GM18502 (cell line): ENCODE data around the gene RADIL.
"Not testable (repeated sequence)": the region's sequence is repeated elsewhere in the genome, so short reads cannot be mapped to it uniquely, and the experiment has no call there.

ENCODE experiments used
- ATAC-seq: cut with Tn5 transposase; IDR thresholded peaks from one replicate; pipeline ENCODE4 v1.9.1; 2021; ENCODE audit warnings: mild to moderate bottlenecking; ENCODE audit not compliant: unreplicated experiment, poor library complexity

RADIL gene

DNA sequence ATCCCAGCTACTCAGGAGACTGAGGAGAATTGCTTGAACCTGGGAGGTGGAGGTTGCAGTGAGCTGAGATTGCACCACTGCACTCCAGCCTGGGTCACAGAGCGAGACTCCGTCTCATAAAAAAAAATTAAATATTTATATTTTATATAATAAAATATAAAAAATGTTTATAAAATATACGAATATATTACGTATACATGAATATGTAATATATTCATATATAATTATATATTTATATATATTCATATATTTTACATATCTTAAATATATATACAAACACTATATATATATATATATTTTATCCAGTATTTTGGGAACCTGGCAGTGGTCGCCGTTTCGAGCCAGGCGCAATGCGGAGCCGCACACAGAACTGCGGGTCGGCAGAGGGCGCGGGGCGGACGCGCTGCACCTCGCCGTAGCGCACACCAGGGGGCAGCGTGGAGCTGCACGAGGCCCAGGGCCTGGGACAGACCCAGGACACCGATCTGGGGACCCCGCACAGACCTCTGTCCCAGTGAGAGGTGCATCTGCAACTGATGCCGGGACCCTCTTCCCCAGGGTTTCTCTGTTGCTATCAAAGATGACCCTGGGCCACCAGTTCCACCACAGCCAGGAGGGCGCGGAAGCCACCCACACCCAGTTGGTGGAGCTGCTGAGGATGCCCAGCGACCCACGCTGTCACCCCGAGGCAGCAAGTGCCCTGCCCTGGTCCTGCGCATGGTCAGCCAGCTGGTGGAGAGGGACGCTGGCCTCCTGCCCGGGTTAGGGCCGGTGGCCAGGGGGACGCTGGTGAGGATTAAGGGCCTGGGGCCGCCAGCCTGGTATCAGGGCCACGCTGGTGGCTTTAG lies 85.4 kb downstream of the RADIL start:
- peak; percentile 76 for ATAC-seq

DNA sequence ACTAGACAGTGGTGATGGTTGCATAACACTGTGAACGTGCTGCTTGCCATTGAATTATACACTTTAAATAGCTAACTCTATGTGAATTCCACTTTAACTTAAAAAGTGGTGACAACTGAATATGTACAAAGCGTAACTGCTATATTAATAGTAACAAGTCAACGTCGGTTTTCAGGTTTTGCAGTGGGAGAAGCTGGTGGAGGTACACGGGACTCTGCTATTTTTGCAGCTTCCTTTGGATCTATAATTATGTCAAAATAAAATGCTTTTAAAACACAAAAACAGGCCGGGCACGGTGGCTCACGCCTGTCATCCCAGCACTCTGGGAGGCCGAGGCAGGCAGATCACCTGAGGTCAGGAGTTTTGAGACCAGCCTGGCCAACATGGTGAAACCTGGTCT lies 87.1 kb downstream of the RADIL start:
- no peak for ATAC-seq

DNA sequence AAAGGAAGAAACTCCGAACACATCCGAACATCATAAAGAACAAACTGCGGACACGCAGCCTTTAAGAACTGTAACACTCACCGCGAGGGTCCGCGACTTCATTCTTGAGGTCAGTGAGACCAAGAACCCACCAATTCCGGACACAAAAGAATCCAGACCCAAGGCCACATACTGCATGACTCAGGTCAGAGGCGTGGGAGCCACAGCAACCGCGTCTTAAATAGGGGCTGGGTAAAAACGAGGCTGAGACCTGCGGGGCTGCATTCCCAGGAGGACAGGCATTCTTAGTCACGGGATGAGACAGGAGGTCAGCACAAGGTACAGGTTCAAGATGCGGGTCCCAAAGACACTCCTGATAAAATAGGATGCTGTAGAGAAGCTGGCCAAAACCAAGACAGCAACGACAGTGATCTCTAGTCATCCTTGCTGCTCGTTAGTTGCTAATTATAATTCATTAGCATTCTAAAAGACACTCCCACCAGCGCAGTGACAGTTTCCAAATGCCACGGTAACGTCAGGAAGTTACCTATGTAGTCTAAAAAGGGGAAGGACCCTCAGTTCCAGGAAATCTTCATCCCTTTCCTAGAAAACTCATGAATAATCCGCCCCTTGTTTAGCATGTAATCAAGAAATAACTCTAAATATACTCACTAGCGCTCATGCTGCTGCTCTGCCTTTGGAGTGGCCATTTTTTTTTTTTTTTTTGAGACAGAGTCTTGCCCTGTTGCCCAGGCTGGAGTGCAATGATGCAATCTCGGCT lies 88.7 kb downstream of the RADIL start:
- ATAC-seq = no peak

DNA sequence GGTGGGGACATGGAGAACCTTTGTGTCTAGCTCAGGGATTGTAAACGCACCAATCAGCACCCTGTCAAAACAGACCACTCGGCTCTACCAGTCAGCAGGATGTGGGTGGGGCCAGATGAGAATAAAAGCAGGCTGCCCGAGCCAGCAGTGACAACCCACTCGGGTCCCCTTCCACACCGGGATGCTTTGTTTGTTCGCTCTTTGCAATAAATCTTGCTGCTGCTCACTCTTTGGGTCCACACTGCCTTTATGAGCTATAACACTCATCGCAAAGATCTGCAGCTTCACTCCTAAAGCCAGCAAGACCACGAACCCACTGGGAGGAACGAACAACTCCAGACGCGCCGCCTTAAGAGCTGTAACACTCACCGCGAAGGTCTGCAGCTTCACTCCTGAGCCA lies 89.3 kb downstream of the RADIL start:
- not testable (repeated sequence) for ATAC-seq

DNA sequence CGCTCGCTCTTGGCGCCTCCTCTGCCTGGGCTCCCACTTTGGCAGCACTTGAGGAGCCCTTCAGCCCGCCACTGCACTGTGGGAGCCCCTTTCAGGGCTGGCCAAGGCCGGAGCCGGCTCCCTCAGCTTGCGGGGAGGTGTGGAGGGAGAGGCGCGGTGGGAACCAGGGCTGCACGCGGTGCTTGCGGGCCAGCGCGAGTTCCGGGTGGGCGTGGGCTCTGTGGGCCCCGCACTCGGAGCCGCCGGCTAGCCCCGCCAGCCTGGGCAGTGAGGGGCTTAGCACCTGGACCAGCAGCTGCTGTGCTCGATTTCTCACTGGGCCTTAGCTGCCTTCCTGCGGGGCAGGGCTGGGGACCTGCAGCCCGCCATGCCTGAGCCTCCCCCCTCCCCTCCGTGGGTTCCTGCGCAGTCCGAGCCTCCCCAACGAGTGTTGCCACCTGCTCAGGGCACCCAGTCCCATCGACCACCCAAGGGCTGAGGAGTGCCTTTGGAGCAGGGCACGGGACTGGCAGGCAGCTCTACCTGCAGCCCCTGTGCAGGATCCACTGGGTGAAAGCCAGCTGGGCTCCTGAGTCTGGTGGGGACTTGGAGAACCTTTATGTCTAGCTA lies 90.0 kb downstream of the RADIL start:
- not testable (repeated sequence) for ATAC-seq

DNA sequence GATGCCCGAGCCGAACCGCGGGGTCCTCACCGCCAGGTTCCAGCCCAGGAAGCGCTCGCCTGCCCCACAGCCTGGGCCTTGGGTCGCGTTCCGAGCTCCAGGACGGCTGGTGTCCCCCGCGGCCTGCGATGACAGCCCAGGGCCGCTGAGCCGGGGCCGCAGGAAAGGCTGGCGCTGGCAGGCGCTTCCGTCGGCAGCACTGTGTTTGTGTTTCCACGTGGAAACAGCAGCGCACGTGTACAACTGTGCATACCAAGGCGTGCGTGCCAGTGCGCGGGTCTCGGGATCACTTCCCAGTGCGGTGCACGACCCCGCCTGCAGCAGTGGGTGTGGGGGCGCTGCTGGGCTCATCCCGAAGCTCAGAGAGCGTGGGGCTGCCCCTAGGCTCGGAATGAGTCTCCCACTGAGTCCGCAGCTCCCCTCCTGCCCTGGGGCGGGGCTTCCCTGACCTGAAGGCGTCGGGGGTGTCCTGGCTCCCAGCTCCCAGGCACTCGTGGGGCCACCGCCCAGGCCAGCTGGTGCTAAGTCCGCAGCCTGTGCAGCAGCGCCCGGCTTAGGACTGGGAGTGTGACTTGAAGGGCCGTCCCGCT lies 90.9 kb downstream of the RADIL start:
- ATAC-seq = no peak

DNA sequence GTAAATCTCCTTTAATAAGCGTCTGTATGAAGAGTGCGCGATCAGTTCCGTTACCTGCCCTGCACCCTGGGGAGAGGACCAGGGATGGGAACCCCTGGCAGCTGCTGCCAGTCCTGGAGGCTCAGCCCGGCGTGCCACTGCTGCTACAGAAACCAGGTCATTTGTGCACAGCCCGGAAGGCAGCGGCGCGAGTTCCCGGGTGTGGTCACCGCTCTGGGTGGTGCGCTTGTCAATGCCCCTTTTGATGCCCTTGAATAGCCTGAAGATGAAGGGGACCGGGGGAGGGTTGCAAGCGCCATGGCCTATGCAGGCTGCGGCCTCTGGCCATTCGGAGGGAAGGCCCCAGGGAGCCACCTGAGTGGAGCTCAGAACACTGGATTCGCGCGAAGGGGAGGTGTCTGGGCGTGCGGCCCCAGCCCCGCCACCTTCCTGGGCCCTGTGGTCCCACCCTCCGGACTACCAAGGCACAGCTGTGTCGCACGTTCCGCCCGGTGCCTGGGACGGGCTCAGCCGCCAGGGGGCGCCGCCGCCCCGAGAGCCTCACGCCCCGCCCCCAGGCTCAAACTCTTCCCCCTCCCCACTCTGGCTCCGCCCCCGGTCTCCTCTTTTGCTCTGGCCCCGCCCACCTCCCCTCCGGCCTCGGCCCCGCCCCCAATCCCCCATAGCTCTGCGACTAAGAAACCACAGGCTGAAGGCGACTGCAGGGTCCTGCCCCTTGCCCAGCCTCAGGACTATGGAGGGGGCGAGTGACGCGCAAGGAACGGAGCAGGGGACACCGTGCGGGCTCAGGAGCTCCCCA lies 91.6 kb downstream of the RADIL start:
- ATAC-seq = no peak

DNA sequence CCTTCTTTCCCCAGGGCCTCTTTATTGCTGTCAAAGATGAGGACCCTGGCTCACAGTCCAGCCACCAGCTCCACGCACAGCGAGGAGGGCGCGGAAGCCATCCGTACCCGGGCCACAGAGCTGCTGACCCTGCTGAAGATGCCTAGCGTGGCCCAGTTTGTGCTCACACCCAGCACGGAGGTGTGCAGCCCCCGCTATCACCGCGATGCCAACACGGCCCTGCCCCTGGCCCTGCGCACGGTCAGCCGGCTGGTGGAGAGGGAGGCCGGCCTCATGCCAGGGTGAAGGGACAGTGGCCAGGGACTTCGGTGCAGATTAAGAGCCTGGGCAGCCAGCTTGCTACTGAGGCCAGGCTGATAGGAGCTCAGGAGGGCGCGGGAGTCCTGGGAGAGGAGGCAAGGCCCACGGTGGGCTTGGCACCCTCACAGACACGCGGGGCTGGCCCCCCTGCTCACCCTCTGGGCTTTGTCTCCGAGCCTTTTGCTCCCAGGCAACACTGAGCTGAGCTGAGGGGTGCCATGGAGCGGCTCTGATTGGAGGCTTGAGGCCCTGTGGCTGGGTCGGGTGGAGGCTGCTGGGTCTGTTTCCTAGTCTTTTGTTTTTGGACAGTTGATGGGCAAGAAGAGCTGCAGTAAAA lies 92.3 kb downstream of the RADIL start:
- no peak for ATAC-seq

DNA sequence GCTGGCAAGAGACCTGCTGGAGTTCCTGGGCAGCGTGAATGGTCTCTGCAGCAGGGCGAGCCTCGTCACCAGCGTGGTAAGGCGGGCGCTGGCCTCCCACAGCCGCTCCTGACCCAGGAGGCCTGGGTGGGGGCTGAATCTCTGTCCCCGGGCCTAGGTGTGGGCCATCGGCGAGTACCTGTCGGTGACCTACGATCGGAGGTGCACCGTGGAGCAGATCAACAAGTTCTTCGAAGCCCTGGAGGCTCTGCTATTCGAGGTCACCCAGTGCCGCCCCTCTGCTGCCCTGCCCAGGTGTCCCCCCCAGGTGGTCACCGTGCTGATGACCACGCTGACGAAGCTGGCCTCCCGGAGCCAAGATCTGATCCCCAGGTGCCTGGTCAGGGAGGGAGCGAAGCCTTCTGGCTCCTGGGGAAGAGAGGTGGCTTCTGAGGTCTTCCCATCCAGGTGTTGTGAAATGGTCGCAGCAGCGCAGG lies 93.0 kb downstream of the RADIL start:
- no peak for ATAC-seq

DNA sequence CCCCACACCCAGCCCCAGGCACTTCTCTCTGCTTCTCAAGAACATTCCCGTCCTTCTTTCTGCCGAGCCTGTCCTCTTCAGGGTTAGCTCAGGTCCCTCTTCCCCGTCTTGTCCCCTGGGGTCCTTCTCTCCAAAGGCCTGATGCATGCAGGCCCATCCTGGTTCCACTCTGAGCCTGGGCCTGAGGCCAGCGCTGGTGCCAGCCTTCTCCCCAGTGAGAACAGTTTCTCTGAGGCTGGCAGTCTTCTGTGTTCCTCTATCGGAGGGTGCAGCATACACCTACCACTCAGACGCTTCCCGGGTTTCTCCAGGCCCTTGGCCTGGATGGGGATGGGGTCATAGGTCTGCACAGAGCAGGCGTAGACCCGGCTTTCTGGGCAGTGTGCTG lies 93.4 kb downstream of the RADIL start:
- no peak for ATAC-seq

DNA sequence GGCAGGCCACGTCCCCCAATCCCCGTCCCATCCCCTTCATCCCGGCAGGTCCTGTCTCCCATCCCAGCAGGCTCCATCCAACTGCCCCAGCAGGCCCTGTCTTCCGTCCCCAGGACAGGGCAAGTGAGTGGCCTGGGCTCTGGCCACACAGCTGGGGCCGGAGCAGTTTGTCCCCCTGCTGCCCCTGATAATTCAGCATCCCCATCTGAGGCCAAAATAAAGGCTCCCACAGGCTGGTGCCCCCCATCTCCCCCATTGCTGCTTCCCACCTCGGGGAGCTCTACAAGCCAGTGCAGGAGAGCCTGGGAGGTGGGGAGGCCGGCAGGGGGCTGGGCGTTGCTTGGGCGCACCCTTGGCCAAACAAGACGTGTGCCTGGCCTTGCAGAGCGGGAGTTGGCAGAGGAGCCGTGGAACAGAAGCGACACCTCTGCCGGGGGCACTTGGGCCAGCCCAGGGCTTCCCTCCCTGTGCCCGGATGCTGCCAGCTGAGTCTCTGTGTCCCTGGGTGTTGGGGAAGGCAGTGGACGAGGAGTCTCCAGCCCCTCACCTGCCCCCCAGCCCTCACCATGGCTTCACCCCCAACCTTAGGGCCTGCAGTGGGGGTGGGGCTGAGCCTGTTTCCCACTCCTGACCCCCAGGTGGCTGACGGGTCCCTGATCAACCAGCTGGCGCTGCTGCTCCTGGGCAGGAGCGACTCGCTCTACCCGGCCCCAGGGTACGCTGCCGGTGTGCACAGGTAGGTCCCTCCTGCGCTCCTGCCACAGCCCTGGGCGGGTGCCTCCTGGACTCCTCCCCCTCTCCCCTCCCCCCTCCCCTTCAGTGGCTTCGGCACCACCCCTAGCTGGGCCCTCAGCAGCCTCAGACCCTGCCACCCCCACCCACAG lies 94.1 kb downstream of the RADIL start:
- ATAC-seq = no peak

DNA sequence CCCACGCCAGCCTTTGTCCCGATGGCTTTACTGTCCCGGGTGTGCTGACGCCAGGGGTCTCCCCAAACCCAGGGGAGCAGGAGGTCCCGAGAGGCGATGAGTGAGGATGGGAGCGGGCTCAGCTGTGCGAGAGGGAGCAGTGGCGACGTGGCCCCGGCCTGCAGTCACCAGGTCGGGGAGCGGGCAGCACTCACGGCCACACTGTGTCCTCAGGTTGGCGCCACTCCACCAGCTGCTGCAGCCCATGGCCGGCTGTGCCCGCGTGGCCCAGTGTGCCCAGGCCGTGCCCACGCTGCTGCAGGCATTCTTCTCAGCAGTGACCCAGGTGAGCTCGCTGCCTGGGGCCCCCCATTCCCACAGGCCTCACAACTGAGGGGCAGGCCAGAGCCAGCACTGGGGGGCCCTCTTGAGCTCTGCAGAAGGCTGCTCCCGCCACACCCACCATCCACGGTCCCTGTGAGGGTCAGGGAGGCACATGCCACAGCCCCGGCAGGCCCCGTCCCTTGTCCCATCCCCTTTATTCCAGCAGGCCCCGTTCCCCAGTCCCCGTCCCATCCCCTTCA lies 94.8 kb downstream of the RADIL start:
- no peak for ATAC-seq

DNA sequence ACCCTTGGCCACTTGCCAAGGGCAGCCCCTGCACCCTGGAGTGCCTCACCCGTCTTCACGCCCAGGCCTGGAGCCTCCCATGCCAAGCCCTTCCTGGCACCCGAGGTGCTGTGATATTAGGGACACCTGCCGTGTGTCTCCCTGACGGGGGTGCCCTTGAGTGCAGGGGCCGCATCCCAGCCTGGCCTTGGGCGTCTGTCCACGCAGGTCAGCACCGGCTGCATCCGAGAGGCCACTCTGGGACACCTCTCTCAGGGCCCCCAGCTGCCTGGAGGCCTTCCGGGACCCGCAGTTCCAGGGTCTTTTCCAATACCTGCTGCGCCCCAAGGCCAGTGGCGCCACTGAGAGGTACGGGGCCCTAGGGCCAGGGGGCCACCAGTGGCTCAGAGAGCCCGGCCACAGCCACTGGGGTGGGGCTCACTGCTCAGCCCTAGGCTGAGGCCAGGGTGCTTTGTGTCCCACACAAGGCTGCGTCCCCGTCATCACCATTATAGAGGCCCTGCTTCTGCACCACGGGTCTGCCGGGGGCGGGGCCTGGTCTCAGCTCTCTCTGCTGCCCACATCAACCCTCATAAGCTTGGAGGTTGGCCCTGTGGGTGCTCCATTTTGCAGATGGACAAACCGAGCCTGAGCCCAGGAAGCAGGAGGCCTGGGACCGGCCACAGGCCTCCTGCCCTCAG lies 95.4 kb downstream of the RADIL start:
- ATAC-seq = no peak

DNA sequence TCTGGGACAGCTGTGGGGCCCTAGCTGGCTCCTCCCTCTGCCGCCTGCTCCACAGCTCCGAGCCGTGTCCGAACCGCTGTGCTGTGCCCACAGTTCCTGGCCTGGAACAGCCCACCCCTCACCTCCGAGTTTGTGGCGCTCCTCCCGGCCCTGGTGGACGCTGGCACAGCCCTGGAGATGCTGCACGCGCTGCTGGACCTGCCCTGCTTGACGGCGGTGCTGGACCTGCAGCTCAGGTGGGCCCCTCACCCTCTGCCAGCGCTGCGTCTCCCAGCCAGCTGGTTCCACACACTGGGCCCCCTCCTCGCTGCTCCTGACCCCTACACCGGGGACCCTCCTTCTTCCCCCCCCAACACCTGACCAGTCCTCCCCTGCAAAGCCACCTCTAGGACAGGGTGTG lies 96.0 kb downstream of the RADIL start:
- no peak for ATAC-seq

DNA sequence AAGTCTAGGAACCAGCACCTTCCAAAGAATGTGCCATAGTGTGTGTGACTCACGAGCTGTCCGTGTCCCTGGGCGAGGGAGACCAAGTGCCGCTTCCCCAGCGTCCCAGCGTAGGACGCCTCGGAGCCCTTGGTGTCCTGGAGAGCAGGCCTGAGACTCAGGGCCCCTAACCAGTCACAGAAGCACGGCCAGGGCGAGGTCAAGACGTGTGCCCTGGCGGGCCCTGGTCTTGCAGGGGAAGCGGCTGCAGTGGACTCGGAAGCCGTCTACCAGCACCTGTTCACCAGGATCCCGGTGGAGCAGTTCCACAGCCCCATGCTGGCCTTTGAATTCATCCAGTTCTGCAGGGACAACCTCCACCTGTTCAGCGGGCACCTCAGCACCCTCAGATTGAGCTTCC lies 97.5 kb downstream of the RADIL start:
- ATAC-seq = no peak

DNA sequence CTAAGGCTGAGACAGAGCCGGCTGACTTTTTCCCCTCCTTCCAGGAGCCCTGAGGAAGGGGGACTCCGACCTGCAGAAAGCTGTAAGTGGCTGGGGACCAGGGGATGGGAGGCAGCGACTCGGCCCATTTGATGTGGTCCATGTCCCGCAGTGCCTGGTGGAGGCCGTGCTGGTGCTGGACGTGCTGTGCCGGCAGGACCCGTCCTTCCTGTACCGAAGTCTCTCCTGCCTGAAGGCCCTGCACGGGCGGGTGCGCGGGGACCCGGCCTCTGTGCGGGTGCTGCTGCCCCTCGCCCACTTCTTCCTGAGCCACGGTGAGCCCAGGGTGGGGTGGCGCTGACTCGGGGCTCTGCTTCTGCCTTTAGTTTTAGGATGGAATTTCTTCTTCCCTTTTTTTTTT lies 98.1 kb downstream of the RADIL start:
- no peak for ATAC-seq

DNA sequence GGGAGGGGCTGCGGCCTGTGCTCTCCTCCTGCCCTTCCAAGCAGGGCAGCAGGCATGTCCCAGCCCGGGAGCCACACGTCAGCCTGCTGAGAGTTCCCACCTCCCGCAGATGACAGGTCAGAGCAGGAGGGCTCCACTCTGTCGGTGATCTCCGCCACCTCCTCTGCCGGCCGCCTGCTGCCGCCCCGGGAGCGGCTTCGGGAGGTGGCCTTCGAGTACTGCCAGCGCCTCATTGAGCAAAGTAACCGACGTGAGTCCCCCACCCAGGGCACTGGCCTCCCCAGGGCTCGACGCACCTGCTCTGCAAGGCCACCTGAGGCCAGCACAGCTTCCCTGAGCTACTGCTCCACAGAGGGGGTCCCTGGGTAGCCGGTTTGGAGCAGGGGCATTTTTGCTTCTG lies 98.7 kb downstream of the RADIL start:
- ATAC-seq = no peak
